ENCODE measurements around the gene ATG2A.

DNA sequence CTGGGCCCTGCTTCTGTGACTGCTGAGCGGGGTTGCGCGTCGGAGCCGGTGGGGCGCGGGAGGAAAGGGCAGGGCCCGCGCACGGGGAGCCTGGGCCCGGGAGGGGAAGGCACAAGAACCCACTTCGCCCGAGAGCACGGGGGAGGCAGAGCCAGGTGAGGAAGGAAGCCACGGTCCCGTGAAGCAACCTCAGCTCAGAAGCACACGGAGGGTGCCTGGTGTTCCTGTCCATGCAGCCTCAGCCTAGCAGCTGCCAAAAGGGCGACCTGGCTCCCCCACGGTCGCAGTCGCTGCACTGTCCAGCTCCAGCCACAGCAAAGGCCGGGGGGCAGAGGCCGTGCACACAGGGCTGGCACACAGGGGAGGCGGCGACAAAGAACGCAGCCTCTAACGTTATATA is 63.3 kb downstream of the ATG2A start:
- TF ChIP-seq POLR2AphosphoS5 (IDR thresholded peaks at IDR 0.05) = no peak
- TF ChIP-seq, protein P1, sequence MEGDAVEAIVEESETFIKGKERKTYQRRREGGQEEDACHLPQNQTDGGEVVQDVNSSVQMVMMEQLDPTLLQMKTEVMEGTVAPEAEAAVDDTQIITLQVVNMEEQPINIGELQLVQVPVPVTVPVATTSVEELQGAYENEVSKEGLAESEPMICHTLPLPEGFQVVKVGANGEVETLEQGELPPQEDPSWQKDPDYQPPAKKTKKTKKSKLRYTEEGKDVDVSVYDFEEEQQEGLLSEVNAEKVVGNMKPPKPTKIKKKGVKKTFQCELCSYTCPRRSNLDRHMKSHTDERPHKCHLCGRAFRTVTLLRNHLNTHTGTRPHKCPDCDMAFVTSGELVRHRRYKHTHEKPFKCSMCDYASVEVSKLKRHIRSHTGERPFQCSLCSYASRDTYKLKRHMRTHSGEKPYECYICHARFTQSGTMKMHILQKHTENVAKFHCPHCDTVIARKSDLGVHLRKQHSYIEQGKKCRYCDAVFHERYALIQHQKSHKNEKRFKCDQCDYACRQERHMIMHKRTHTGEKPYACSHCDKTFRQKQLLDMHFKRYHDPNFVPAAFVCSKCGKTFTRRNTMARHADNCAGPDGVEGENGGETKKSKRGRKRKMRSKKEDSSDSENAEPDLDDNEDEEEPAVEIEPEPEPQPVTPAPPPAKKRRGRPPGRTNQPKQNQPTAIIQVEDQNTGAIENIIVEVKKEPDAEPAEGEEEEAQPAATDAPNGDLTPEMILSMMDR (IDR thresholded peaks at IDR 0.05) = no peak
